Measurements from ENCODE around the gene KLHL17.

Gene KLHL17

DNA sequence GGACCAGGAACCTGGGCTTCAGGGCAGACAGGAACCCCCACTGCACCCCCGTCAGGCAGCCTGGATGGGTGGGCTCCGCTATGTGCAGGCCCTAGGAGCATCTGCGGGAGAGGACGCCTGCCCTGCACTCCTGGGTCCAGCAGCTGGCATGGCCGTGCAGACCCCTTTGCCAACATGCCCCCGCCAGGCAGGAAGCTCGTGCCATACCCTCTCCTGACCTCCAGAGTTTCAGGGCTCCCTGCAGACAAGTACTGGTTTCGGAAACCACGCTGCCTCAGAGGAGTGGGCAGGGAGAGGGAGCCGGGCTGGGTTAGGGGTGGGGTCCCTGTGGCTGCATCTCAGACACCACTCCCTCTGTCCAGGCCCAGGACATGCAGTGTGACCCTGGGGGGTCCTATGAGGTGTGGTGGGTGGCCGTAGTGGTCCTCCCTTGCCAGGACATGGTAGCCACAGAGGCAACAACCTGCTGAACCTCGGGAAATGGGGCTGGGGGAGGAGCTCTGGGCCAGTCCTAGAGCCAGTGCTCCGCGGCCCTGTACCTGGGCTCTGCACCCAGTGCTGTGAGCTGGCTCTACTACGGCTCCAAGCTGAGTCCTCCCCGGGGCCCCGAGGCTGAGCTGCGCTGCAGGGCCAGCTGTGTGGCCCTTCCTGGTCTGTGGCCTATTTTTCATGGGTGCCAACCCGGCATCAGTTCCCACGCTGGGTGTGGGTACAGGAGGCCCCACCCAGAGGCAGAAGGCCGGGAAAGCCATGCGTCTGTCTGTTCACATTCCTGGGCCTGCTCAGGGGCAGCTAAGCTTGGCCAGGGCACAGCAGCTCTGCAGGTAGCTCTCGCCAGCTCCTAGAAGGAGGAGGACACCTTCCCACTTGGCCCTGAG, 7.3 kb downstream of the KLHL17 start:
- H3K4me3 ChIP-seq (ENCODE audit: low read depth, low read length): no peak overlapping the region
- TF ChIP-seq, protein P1, sequence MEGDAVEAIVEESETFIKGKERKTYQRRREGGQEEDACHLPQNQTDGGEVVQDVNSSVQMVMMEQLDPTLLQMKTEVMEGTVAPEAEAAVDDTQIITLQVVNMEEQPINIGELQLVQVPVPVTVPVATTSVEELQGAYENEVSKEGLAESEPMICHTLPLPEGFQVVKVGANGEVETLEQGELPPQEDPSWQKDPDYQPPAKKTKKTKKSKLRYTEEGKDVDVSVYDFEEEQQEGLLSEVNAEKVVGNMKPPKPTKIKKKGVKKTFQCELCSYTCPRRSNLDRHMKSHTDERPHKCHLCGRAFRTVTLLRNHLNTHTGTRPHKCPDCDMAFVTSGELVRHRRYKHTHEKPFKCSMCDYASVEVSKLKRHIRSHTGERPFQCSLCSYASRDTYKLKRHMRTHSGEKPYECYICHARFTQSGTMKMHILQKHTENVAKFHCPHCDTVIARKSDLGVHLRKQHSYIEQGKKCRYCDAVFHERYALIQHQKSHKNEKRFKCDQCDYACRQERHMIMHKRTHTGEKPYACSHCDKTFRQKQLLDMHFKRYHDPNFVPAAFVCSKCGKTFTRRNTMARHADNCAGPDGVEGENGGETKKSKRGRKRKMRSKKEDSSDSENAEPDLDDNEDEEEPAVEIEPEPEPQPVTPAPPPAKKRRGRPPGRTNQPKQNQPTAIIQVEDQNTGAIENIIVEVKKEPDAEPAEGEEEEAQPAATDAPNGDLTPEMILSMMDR (IDR thresholded peaks at IDR 0.05; ENCODE audit: borderline replicate concordance, insufficient read depth, low read depth, low read length): no peak

DNA sequence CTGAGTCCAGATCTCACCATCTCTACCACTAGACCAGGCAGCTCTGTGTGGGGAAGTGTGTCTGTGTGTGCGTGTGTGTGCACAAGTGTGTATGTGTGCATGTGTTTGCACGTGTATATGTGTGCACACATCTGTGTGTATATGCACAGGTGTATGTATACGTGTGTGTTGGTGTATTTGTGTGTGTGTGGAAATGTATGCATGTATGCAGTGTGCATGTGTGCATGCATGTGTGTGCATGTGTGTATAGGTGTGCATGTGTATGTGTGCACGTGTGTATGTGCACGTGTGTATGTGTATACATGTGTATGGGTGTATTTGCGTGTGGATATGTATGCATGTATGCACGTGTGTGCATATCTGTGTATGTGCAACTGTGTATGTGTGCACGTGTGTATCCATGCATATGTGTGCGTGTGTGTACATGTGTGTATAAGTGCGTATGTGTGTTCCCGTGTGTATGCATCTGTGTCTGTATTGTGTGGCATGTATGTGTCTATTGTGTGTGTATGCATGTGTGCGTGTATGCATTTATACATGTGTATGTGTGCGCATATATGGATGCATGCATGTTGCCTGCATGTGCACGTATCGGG, 9.0 kb downstream of the KLHL17 start:
- TF ChIP-seq, protein P1 (IDR thresholded peaks at IDR 0.05; ENCODE audit: borderline replicate concordance, insufficient read depth, low read depth, low read length): no peak
- H3K4me3 ChIP-seq (ENCODE audit: low read depth, low read length): no peak overlapping the region

DNA sequence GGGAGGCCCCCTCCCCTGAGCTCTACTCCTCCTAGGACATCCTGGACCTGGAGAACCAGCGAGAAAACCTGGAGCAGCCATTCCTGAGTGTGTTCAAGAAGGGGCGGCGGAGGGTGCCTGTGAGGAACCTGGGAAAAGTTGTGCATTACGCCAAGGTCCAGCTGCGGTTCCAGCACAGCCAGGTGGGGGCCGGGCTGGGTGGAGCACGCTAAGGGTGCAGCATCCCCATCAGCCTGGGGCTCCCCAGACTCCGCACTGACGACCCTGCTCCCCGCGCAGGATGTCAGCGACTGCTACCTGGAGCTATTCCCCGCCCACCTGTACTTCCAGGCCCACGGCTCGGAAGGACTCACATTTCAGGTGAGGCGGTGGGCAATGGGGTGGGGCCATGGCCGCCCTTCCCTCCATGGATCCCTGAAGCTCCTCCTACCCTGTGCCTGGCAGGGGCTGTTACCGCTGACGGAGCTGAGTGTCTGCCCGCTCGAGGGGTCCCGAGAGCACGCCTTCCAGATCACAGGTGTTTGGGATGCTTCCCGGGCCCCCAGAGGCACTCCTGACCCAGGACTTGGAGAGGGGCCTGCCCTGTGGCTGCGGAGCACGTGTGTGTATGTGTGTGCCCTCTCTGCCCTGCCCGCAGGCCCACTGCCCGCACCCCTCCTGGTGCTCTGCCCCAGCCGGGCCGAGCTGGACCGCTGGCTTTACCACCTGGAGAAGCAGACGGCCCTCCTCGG, 10.0 kb downstream of the KLHL17 start:
- no peak overlapping the region for H3K4me3 ChIP-seq (ENCODE audit: low read depth, low read length)
- TF ChIP-seq, protein P1 (IDR thresholded peaks at IDR 0.05; ENCODE audit: borderline replicate concordance, insufficient read depth, low read depth, low read length): no peak

DNA sequence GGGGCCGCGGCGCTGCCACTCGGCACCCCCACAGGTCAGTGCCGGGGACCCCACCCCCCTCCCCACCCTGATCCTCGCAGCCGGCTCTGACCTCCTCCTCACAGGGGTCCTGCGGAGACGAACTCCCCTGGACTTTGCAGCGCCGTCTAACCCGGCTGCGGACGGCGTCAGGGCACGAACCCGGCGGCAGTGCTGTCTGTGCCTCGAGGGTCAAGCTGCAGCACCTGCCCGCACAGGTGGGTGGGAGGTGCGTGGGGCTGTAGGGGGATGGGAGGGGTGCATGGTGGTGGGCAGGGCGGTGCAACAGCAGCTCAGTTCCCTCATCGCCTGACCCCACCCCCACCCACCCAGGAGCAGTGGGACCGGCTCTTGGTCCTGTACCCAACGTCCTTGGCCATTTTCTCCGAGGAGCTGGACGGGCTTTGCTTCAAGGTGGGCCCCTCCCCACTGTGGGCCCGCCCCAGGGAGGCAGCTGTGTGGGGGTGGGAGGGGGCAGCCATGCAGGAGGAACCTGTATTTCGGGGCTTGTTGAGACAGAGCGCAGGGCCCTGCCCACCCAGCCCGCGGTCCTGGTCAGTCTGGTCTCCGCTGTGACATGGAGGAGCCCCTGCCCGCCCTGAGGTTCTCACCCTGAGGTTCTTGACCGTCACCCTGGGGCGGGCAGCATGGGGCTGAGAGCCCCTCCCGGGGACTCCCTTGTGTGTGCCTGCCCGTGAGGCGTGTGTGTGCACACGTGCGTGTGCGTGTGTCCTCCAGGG, 10.8 kb downstream of the KLHL17 start:
- TF ChIP-seq, protein P1 (IDR thresholded peaks at IDR 0.05; ENCODE audit: borderline replicate concordance, insufficient read depth, low read depth, low read length): no peak
- H3K4me3 ChIP-seq (ENCODE audit: low read depth, low read length): no peak overlapping the region

DNA sequence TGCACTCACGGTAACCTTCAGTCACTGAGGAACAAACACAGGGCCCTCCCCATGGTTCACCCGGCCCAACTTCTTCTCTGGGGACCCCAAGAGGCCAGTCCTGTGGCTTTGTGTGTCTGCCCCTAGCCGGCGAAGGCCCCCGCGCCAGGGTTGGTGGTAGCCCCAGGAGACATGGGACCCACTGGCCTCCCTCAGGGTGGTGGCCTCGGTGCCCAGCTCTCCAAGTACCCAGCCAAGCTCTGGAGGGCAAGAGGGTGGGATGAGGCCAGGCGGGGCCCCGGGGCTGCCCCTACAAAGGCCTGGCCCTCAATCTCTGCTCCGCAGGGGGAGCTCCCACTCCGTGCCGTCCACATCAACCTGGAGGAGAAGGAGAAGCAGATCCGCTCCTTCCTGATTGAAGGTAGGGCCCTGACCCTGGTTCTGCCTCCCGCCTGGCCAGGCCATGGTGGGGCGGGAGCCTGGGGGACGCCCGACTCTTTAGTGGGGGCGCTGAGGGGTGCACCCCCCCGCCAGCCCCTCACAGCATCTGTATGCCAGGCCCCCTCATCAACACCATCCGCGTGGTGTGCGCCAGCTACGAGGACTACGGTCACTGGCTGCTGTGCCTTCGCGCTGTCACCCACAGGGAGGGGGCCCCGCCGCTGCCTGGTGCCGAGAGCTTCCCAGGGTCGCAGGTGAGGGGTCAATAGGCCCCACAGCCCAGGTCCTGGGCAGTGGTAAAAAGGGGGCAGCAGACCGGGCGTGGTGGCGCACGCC, 11.5 kb downstream of the KLHL17 start:
- TF ChIP-seq, protein P1 (IDR thresholded peaks at IDR 0.05; ENCODE audit: borderline replicate concordance, insufficient read depth, low read depth, low read length): no peak
- H3K4me3 ChIP-seq (ENCODE audit: low read depth, low read length): no peak overlapping the region

Measured in GM12875 (cell line).